ENCODE results near the gene RNF150.

- TF ChIP-seq CTCF (IDR thresholded peaks at IDR 0.05), result no peak
- no peak for TF ChIP-seq EP300 (IDR thresholded peaks at IDR 0.05)
- no peak for TF ChIP-seq POLR2A (IDR thresholded peaks at IDR 0.05; ENCODE audit: low read depth)
- TF ChIP-seq POLR2AphosphoS5 (IDR thresholded peaks at IDR 0.05), result no peak
Observed at GRCh38 chr4:140989944-140990343, 143.3 kb downstream of the RNF150 start.
